ENCODE results near the gene MYO15A.

DNA sequence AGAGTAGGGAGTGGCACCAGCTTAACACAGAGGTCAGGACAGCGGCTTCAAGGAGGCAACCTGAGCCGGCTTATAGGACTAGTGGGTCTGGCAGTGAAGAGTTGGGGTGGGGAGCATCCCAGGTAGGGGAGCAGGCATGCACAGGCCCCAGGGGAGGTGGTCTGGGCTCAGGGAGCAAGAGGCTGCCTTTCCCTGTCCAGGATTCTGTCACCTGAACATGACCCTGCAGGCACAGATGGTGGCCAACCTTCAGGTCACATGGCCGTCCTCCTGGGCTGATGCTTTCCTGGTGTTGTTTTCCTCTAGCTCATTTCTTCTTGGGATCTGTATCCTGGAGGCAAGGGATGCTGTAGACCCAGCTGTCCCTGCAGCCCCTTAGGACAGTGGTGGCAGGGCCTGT is 3.5 kb upstream of the MYO15A start:
- no peak for TF ChIP-seq CTCF (IDR thresholded peaks at IDR 0.05; ENCODE audit: borderline replicate concordance, extremely low read depth, low read length, poor library complexity, severe bottlenecking)
- TF ChIP-seq EZH2 (IDR thresholded peaks at IDR 0.05; ENCODE audit: borderline replicate concordance, low read depth, low read length, severe bottlenecking), result no peak
